Measurements from ENCODE around the gene PLVAP. TPM values are rescaled to one million over a fixed set of nuclear protein-coding genes. Genes with fewer than 3 reads are reported as not detected.

Gene PLVAP
- total RNA-seq, 1 experiment from 2014 or later = not detected

- H3K36me3 Mint-ChIP-seq = peaks cover 11% of the 10 kb centered on the region
- TF ChIP-seq JAZF1 (CRISPR knock-in tag; IDR thresholded peaks at IDR 0.05) = no peak
- no peak for TF ChIP-seq ZNF219 (CRISPR knock-in tag; IDR thresholded peaks at IDR 0.05; ENCODE audit: borderline replicate concordance)
- TF ChIP-seq CBFB (CRISPR knock-in tag; IDR thresholded peaks at IDR 0.05; ENCODE audit: low read depth) = no peak
- TF ChIP-seq GRHL2 (CRISPR knock-in tag; IDR thresholded peaks at IDR 0.05; ENCODE audit: insufficient replicate concordance, severe bottlenecking) = no peak
- H3K4me3 Mint-ChIP-seq = peak overlapping the region; percentile 59
- H3K9me3 Mint-ChIP-seq = peaks cover 5% of the 10 kb centered on the region
- no peak for DNase-seq (ENCODE audit: low spot score)
- H3K27ac Mint-ChIP-seq = peak overlapping the region; percentile 30; the same call in 1 of the 2 replicates
- peaks cover 30% of the 10 kb centered on the region for H3K4me1 Mint-ChIP-seq
- peaks cover 5% of the 10 kb centered on the region for H3K27me3 Mint-ChIP-seq (ENCODE audit: low read depth)
- ChIA-PET CTCF (interaction anchor here (0.9 to 1.6 kb wide), 4 partner anchors 9 to 111 kb away, joined by 3 read pairs; partner anchors contain the start of gene MVB12A), POLR2A (interaction anchor here (0.6 kb wide), 1 partner anchor 69 kb away, joined by 3 read pairs; no protein-coding TSS in a partner anchor)
- ATAC-seq = no peak
These were observed 46.7 kb downstream of the PLVAP start for GRCh38 chr19:17330262-17331044.

GRCh38 chr19:17329366-17330261 lies 47.5 kb downstream of the PLVAP start:
- Mint-ChIP-seq H3K27ac (no peak overlapping the region), H3K27me3 (ENCODE audit: low read depth) (peaks cover 5% of the 10 kb centered on the region), H3K36me3 (peaks cover 11% of the 10 kb centered on the region), H3K4me1 (peaks cover 24% of the 10 kb centered on the region), H3K4me3 (peak overlapping the region; percentile 59), H3K9me3 (peaks cover 5% of the 10 kb centered on the region)
- POLR2A ChIA-PET = interaction anchor here (0.5 to 1.2 kb wide), 3 partner anchors 20 to 87 kb away, joined by 3 to 5 read pairs (median 4); partner anchors contain the start of gene DDA1
- ATAC-seq (no peak), DNase-seq (ENCODE audit: low spot score) (no peak)
- TF ChIP-seq TP53 (CRISPR knock-in tag; IDR thresholded peaks at IDR 0.05) (no peak), FOXP1 (CRISPR knock-in tag; IDR thresholded peaks at IDR 0.05; ENCODE audit: borderline replicate concordance) (peak; percentile 64; the same call in 1 of the 2 replicates), HMGXB4 (CRISPR knock-in tag; IDR thresholded peaks at IDR 0.05) (peak; percentile 65; the same call in 1 of the 2 replicates), SMAD3 (CRISPR knock-in tag; IDR thresholded peaks at IDR 0.05; ENCODE audit: borderline replicate concordance) (0 out of 2 replicates have a peak, but pooled peaks have one; percentile 6), MAX (CRISPR knock-in tag; IDR thresholded peaks at IDR 0.05) (peak; percentile 5), ZBTB43 (CRISPR knock-in tag; IDR thresholded peaks at IDR 0.05) (no peak), ELF4 (CRISPR knock-in tag; IDR thresholded peaks at IDR 0.05; ENCODE audit: low read depth) (no peak), NR3C1 (CRISPR knock-in tag; conservative IDR thresholded peaks at IDR 0.05; ENCODE audit: low read depth) (no peak), ATF3 (CRISPR knock-in tag; conservative IDR thresholded peaks at IDR 0.05) (no peak), E2F5 (CRISPR knock-in tag; IDR thresholded peaks at IDR 0.05) (peak; percentile 76; the same call in 1 of the 2 replicates)
- CTCF ChIA-PET = interaction anchor here (0.9 to 3.5 kb wide), 6 partner anchors 10 to 112 kb away, joined by 3 to 20 read pairs (median 4); partner anchors contain the start of gene ANKLE1
